B cell (primary cell): ENCODE data around the gene CDC42EP4.

Experiments
- CTCF ChIP-seq: fragments of 200-600 bp; IDR thresholded peaks from one replicate; pipeline ENCODE4 v1.8.0; 2022; ENCODE audit warnings: antibody characterized with exemption, mild to moderate bottlenecking
- EZH2 ChIP-seq: IDR thresholded peaks from 2 replicates; pipeline ENCODE4 v1.6.1; 2012; ENCODE audit warnings: borderline replicate concordance, low read depth, mild to moderate bottlenecking, moderate library complexity, low read length; ENCODE audit not compliant: insufficient read depth, poor library complexity, severe bottlenecking

- TF ChIP-seq CTCF = no peak
- no peak for TF ChIP-seq EZH2
Measured at GRCh38 chr17:73269329-73269615, 42.5 kb downstream of the CDC42EP4 start.
